MM.1S (cell line): ENCODE results near the gene B4GALNT1.
"Not testable (repeated sequence)": the region's sequence is repeated elsewhere in the genome, so short reads cannot be mapped to it uniquely, and the experiment has no call there.

ENCODE experiments used
- CTCF ChIP-seq: fragments of 300-600 bp; sonication (generic); IDR thresholded peaks from 2 replicates; pipeline ENCODE4 v1.5.1; 2016; ENCODE audit warnings: antibody characterized with exemption, low read length, mixed read lengths
- EZH2phosphoT487 ChIP-seq: fragments of 300-600 bp; sonication (generic); IDR thresholded peaks from 2 replicates; pipeline ENCODE4 v1.6.1; 2018; ENCODE audit warnings: antibody characterized with exemption, low read length

GRCh38 chr12:57677947-57678346, 44.9 kb upstream of the B4GALNT1 start:
- TF ChIP-seq CTCF, EZH2phosphoT487: not testable (repeated sequence)
